WTC11 (cell line): Measurements from ENCODE around the gene TBC1D22A. TPM values are rescaled to one million over a fixed set of nuclear protein-coding genes. Genes with fewer than 3 reads are reported as not detected.

Source experiments
- ATAC-seq: fragments of 200-7000 bp; cut with Tn5 transposase; 2 replicates; pipeline ENCODE4 v1.10.0; 2021; ENCODE audit warnings: mild to moderate bottlenecking, moderate library complexity
- CTCF ChIA-PET: fragments of 300-600 bp; sonication (Branson Sonifier 250); formaldehyde crosslinking; loops from one replicate; lab custom pipeline; 2021; ENCODE audit warnings: antibody characterized with exemption; lab: Charles Lee
- POLR2A ChIA-PET: fragments of 350-600 bp; sonication (Branson Sonifier 250); formaldehyde crosslinking; loops from one replicate; lab custom pipeline; 2021; ENCODE audit warnings: antibody characterized with exemption; lab: Charles Lee
- DNase-seq: peaks from one replicate; pipeline ENCODE4 v3.0.0; 2021; ENCODE audit warnings: low spot score
- H3K27ac Mint-ChIP-seq: 2 replicates; pipeline ENCODE4 v1.8.0; 2021; ENCODE audit warnings: mixed read lengths
- H3K27me3 Mint-ChIP-seq: 2 replicates; pipeline ENCODE4 v1.8.0; 2021; ENCODE audit warnings: low read depth, mild to moderate bottlenecking, moderate library complexity, mixed read lengths
- H3K36me3 Mint-ChIP-seq: 2 replicates; pipeline ENCODE4 v1.8.0; 2021; ENCODE audit warnings: mixed read lengths
- H3K4me1 Mint-ChIP-seq: 2 replicates; pipeline ENCODE4 v1.8.0; 2022; ENCODE audit warnings: mixed read lengths
- H3K4me3 Mint-ChIP-seq: 2 replicates; pipeline ENCODE4 v1.8.0; 2021; ENCODE audit warnings: mild to moderate bottlenecking, moderate library complexity, mixed read lengths
- H3K9me3 Mint-ChIP-seq: 2 replicates; pipeline ENCODE4 v1.8.0; 2021; ENCODE audit warnings: mixed read lengths
- CREM ChIP-seq: sonication (generic); formaldehyde crosslinking; IDR thresholded peaks from 2 replicates; pipeline ENCODE4 v1.8.1; 2022; ENCODE audit warnings: mild to moderate bottlenecking, missing genetic modification reagents, moderate library complexity
- ELF4 ChIP-seq: sonication (generic); formaldehyde crosslinking; IDR thresholded peaks from 2 replicates; pipeline ENCODE4 v1.8.1; 2022; ENCODE audit warnings: low read depth, mild to moderate bottlenecking, moderate library complexity, missing genetic modification reagents
- EMX1 ChIP-seq: fragments of 250-450 bp; sonication (Bioruptor Pico); IDR thresholded peaks from 2 replicates; pipeline ENCODE4 v1.8.0; 2021; ENCODE audit warnings: mild to moderate bottlenecking
- ESRRA ChIP-seq: sonication (generic); formaldehyde crosslinking; IDR thresholded peaks from 2 replicates; pipeline ENCODE4 v1.8.1; 2022; ENCODE audit warnings: mild to moderate bottlenecking, missing genetic modification reagents, borderline replicate concordance
- GABPB1 ChIP-seq: sonication (generic); formaldehyde crosslinking; IDR thresholded peaks from 2 replicates; pipeline ENCODE4 v1.8.1; 2023; ENCODE audit warnings: mild to moderate bottlenecking, missing genetic modification reagents
- GTF2I ChIP-seq: fragments of 250-450 bp; sonication (Bioruptor Pico); conservative IDR thresholded peaks from 2 replicates; pipeline ENCODE4 v1.4.0; 2021; ENCODE audit warnings: mild to moderate bottlenecking
- HMGA2 ChIP-seq: fragments of 250-450 bp; sonication (Bioruptor Pico); IDR thresholded peaks from 2 replicates; pipeline ENCODE4 v1.4.0; 2021; ENCODE audit warnings: mild to moderate bottlenecking, moderate library complexity
- IRF2 ChIP-seq: sonication (generic); formaldehyde crosslinking; IDR thresholded peaks from 2 replicates; pipeline ENCODE4 v1.8.0; 2022; ENCODE audit warnings: low read depth, missing genetic modification reagents, borderline replicate concordance
- MXD4 ChIP-seq: fragments of 250-450 bp; sonication (Bioruptor Pico); IDR thresholded peaks from 2 replicates; pipeline ENCODE4 v1.8.0; 2021; ENCODE audit warnings: mild to moderate bottlenecking, moderate library complexity, borderline replicate concordance
- NFE2L1 ChIP-seq: sonication (generic); formaldehyde crosslinking; IDR thresholded peaks from 2 replicates; pipeline ENCODE4 v1.8.1; 2023; ENCODE audit warnings: missing genetic modification reagents
- NFYB ChIP-seq: sonication (generic); formaldehyde crosslinking; conservative IDR thresholded peaks from 2 replicates; pipeline ENCODE4 v1.8.0; 2022; ENCODE audit warnings: low read depth, missing genetic modification reagents
- PREB ChIP-seq: sonication (generic); formaldehyde crosslinking; IDR thresholded peaks from 2 replicates; pipeline ENCODE4 v1.8.1; 2022; ENCODE audit warnings: mild to moderate bottlenecking, missing genetic modification reagents, moderate library complexity, borderline replicate concordance
- RELA ChIP-seq: sonication (generic); formaldehyde crosslinking; IDR thresholded peaks from 2 replicates; pipeline ENCODE4 v1.8.1; 2022; ENCODE audit warnings: missing genetic modification reagents, mild to moderate bottlenecking, borderline replicate concordance
- ZBTB43 ChIP-seq: sonication (generic); formaldehyde crosslinking; IDR thresholded peaks from 2 replicates; pipeline ENCODE4 v1.8.1; 2023; ENCODE audit warnings: mild to moderate bottlenecking, missing genetic modification reagents
- ZNF671 ChIP-seq: fragments of 250-450 bp; sonication (Bioruptor Pico); IDR thresholded peaks from 2 replicates; pipeline ENCODE4 v1.8.0; 2021; ENCODE audit warnings: mild to moderate bottlenecking
- total RNA-seq: library from RNA; stranded (reverse); gene quantifications from 3 replicates; pipeline ENCODE4 v1.2.3, GENCODE V29; 2021
- TF ChIP-seq, protein P1 (sequence below): sonication (generic); formaldehyde crosslinking; IDR thresholded peaks from 2 replicates; pipeline ENCODE4 v1.8.1; 2022; ENCODE audit warnings: missing genetic modification reagents, borderline replicate concordance
- TF ChIP-seq, protein P2 (sequence below): sonication (generic); formaldehyde crosslinking; IDR thresholded peaks from 2 replicates; pipeline ENCODE4 v1.8.1; 2023; ENCODE audit warnings: mild to moderate bottlenecking, missing genetic modification reagents, moderate library complexity
- TF ChIP-seq, protein P3 (sequence below): fragments of 250-450 bp; sonication (Bioruptor Pico); IDR thresholded peaks from 2 replicates; pipeline ENCODE4 v1.8.0; 2021; ENCODE audit warnings: mild to moderate bottlenecking
- TF ChIP-seq, protein P4 (sequence below): sonication (generic); formaldehyde crosslinking; IDR thresholded peaks from 2 replicates; pipeline ENCODE4 v1.8.0; 2022; ENCODE audit warnings: mild to moderate bottlenecking, missing genetic modification reagents
- TF ChIP-seq, protein P5 (sequence below): sonication (generic); formaldehyde crosslinking; conservative IDR thresholded peaks from 2 replicates; pipeline ENCODE4 v1.8.1; 2022; ENCODE audit warnings: mild to moderate bottlenecking, missing genetic modification reagents

The TBC1D22A gene
- total RNA-seq, 1 experiment from 2014 or later = 18.1 TPM

DNA sequence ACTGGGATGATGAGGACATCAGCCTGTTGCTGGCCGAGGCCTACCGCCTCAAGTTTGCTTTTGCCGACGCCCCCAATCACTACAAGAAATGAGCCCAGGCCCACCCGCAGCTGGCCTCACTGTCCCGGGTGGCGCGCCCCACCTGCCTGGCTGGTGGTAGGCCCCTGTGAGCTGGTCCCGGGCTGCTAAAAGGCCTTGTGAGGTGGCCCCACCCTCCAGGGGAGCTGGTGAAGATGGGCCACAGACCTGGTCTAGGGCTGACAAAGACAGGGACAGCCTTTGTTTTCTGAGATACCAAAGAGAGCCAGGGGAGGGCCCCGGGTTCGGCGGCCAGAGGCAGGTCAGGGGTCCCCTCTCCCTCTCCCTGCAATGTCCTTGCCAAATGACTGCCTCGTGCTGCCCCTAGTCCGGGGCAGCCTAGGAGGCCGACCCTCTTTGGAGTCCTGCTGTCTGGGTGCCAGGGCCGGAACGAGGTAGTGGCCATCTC lies 411.1 kb downstream of the TBC1D22A start:
- ChIA-PET POLR2A (no interaction called here), CTCF (no interaction called here)
- DNase-seq (peak; percentile 4), ATAC-seq (no peak)
- H3K36me3 Mint-ChIP-seq = 0 out of 2 replicates have a peak, but pooled peaks cover 2% of the 10 kb centered on the region
- no peak overlapping the region for H3K27ac Mint-ChIP-seq
- TF ChIP-seq, protein P1, sequence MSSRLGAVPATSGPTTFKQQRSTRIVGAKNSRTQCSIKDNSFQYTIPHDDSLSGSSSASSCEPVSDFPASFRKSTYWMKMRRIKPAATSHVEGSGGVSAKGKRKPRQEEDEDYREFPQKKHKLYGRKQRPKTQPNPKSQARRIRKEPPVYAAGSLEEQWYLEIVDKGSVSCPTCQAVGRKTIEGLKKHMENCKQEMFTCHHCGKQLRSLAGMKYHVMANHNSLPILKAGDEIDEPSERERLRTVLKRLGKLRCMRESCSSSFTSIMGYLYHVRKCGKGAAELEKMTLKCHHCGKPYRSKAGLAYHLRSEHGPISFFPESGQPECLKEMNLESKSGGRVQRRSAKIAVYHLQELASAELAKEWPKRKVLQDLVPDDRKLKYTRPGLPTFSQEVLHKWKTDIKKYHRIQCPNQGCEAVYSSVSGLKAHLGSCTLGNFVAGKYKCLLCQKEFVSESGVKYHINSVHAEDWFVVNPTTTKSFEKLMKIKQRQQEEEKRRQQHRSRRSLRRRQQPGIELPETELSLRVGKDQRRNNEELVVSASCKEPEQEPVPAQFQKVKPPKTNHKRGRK (CRISPR knock-in tag) = no peak
- TF ChIP-seq ESRRA (CRISPR knock-in tag) = no peak
- no peak for TF ChIP-seq NFYB (CRISPR knock-in tag)
- no peak for TF ChIP-seq GTF2I
- TF ChIP-seq HMGA2 = no peak
- TF ChIP-seq CREM (CRISPR knock-in tag) = no peak
- no peak for TF ChIP-seq ELF4 (CRISPR knock-in tag)
- no peak for TF ChIP-seq MXD4 (CRISPR knock-in tag)
- TF ChIP-seq, protein P2, sequence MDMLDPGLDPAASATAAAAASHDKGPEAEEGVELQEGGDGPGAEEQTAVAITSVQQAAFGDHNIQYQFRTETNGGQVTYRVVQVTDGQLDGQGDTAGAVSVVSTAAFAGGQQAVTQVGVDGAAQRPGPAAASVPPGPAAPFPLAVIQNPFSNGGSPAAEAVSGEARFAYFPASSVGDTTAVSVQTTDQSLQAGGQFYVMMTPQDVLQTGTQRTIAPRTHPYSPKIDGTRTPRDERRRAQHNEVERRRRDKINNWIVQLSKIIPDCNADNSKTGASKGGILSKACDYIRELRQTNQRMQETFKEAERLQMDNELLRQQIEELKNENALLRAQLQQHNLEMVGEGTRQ (CRISPR knock-in tag) = no peak
- TF ChIP-seq IRF2 (CRISPR knock-in tag) = no peak
- TF ChIP-seq NFE2L1 (CRISPR knock-in tag) = no peak
- TF ChIP-seq ZBTB43 (CRISPR knock-in tag) = no peak
- TF ChIP-seq, protein P3, sequence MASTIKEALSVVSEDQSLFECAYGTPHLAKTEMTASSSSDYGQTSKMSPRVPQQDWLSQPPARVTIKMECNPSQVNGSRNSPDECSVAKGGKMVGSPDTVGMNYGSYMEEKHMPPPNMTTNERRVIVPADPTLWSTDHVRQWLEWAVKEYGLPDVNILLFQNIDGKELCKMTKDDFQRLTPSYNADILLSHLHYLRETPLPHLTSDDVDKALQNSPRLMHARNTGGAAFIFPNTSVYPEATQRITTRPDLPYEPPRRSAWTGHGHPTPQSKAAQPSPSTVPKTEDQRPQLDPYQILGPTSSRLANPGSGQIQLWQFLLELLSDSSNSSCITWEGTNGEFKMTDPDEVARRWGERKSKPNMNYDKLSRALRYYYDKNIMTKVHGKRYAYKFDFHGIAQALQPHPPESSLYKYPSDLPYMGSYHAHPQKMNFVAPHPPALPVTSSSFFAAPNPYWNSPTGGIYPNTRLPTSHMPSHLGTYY = no peak
- no peak for TF ChIP-seq ZNF671 (CRISPR knock-in tag)
- no peak for TF ChIP-seq PREB (CRISPR knock-in tag)
- no peak for TF ChIP-seq RELA
- TF ChIP-seq EMX1 (CRISPR knock-in tag) = no peak
- TF ChIP-seq, protein P4, sequence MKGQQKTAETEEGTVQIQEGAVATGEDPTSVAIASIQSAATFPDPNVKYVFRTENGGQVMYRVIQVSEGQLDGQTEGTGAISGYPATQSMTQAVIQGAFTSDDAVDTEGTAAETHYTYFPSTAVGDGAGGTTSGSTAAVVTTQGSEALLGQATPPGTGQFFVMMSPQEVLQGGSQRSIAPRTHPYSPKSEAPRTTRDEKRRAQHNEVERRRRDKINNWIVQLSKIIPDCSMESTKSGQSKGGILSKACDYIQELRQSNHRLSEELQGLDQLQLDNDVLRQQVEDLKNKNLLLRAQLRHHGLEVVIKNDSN (CRISPR knock-in tag) = no peak
- H3K4me3 Mint-ChIP-seq = no peak overlapping the region
- H3K9me3 Mint-ChIP-seq = no peaks in the 10 kb centered on the region
- H3K4me1 Mint-ChIP-seq = no peaks in the 10 kb centered on the region
- no peaks in the 10 kb centered on the region for H3K27me3 Mint-ChIP-seq

DNA sequence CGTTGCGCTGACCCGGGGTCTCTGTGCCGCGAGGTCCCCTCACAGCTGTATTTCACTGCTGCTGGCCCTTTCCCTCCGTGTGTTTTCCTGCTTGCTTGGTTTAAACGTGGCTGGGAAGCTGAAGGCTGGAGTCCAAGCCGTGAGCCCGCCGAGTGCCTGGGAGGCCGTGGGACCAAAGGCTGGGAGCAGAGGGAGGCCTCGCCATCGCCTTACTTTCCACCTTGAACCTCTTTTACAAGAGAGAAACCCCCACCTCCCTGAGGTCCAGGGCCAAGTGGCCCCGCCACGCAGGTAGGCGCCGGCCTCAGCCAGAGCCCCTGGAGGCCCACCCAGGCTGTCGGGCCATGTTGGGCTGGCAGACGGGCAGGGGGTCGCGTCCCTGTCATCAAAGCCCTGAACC lies 411.6 kb downstream of the TBC1D22A start:
- ATAC-seq = no peak
- H3K4me1 Mint-ChIP-seq = no peaks in the 10 kb centered on the region
- no peaks in the 10 kb centered on the region for H3K27me3 Mint-ChIP-seq
- no peak overlapping the region for H3K4me3 Mint-ChIP-seq
- TF ChIP-seq, protein P5, sequence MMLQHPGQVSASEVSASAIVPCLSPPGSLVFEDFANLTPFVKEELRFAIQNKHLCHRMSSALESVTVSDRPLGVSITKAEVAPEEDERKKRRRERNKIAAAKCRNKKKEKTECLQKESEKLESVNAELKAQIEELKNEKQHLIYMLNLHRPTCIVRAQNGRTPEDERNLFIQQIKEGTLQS (CRISPR knock-in tag) = no peak
- TF ChIP-seq GABPB1 = no peak
- TF ChIP-seq, all 79 proteins: peak for 0
- peak; percentile 4 for DNase-seq
- POLR2A ChIA-PET = no interaction called here
- no peaks in the 10 kb centered on the region for H3K9me3 Mint-ChIP-seq
- H3K27ac Mint-ChIP-seq = no peak overlapping the region
- 0 out of 2 replicates have a peak, but pooled peaks cover 2% of the 10 kb centered on the region for H3K36me3 Mint-ChIP-seq
- CTCF ChIA-PET = no interaction called here
